Skeletal muscle tissue (tissue), 4 donors: Measurements from ENCODE around the gene CATSPERD. TPM values are rescaled to one million over a fixed set of nuclear protein-coding genes. Genes with fewer than 3 reads are reported as not detected.
A peak's percentile ranks its signal among the peaks of the same experiment; 100 is the strongest.

Source experiments
- H3K27ac ChIP-seq: one replicate; pipeline ENCODE4 v1.7.0; 2013; ENCODE audit warnings: mild to moderate bottlenecking, low read depth, low read length, inconsistent platforms
- H3K27me3 ChIP-seq, 3 donors: one replicate each; pipeline ENCODE4 v1.7.0; 2013; ENCODE audit warnings: low read length in 3 of 3; ENCODE audit not compliant: control insufficient read depth in 3 of 3, insufficient read depth in 3 of 3
- H3K36me3 ChIP-seq, 3 donors: one replicate each; pipeline ENCODE4 v1.7.0; 2013; ENCODE audit warnings: low read length in 3 of 3; ENCODE audit not compliant: control insufficient read depth in 3 of 3, insufficient read depth in 3 of 3
- H3K4me1 ChIP-seq, 3 donors: one replicate each; pipeline ENCODE4 v1.7.0; 2013; ENCODE audit warnings: low read length in 3 of 3, mild to moderate bottlenecking in 3 of 3; ENCODE audit not compliant: control insufficient read depth in 3 of 3, insufficient read depth in 3 of 3
- H3K4me3 ChIP-seq, 3 donors: one replicate each; pipeline ENCODE4 v1.7.0; 2013; ENCODE audit warnings: low read length in 3 of 3
- H3K9ac ChIP-seq, 3 donors: one replicate each; pipeline ENCODE4 v1.7.0; 2013; ENCODE audit warnings: low read length in 3 of 3, mild to moderate bottlenecking in 3 of 3, moderate library complexity in 2 of 3, low read depth in 1 of 3
- H3K9me3 ChIP-seq, 3 donors: one replicate each; pipeline ENCODE4 v1.7.0; 2013; ENCODE audit warnings: low read length in 3 of 3; ENCODE audit not compliant: control insufficient read depth in 3 of 3
- total RNA-seq: library from RNA; depleted of rRNA; stranded (reverse); fragments of >200 nt; gene quantifications from one replicate; pipeline ENCODE4 v1.2.3, GENCODE V29; 2014
- donor health status: Osteomylitis.

The CATSPERD gene
- total RNA-seq, 1 donor from 2014 or later = not detected

DNA sequence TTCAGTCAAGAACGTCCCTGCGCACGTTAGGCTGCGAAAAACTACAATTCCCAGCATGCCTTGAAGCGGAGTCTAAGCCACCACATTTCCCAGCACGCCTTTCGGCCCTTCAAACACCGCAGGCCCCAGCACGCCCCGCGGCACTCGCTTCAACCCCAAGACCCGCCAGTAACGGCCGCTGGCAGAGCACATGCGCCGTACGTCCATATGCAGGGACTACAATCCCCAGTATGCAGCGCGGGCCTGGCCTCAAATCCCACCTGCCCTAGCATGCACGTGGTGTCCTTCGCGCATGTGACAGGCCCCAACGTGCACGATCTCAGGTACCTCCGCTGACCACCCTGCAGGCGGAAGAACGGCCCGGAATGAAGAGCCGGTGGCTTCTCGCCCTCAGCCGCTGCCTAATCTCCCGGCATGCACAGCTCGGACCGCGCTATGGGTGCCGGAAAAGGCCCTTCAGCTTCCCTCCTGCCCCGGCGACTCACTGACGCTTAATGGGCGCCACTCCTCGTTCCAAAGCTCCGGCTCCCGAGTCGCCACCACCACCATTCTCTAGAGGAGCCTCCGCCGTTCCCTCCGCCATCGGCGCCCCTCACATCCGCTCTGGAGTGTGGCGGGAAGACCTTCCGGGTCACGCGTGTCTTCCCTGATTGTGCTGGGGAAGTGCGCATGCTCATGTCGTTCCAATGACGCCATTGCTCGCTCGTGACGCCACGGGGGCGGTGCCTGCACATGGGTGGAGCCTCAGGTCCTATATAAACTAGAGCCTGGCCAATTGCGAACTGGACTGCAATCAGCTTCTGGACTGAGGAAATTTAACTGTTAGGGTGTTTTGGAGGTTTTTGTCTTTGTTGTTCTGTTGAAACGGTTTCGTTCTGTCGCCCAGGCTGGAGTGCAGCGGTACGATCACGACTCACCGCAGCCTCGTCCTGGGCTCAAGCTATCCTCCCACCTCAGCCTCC is 70.4 kb downstream of the CATSPERD start, which contains the start of gene DUS3L:
Gene DUS3L (minus strand): TSS at position 605 of the 962 bp plus-strand sequence. CDS start 22 bp downstream, at position 583.
- Histone ChIP-seq H3K36me3 (peaks cover 38 to 41% (median 39%) of the 10 kb centered on the region in 3 donors), H3K4me1 (peaks cover 7 to 12% (median 7%) of the 10 kb centered on the region in 3 donors), H3K4me3 (peak within 1 kb of the TSS; percentile 98 to 99 (median 98)), H3K27ac (peak within 1 kb of the TSS; percentile 99), H3K9ac (peak within 1 kb of the TSS; percentile 96 to 98 (median 98)), H3K27me3 (peaks cover 0 to 4% (median 0%) of the 10 kb centered on the region in 3 donors), H3K9me3 (peaks cover 0 to 3% (median 0%) of the 10 kb centered on the region in 3 donors)

DNA sequence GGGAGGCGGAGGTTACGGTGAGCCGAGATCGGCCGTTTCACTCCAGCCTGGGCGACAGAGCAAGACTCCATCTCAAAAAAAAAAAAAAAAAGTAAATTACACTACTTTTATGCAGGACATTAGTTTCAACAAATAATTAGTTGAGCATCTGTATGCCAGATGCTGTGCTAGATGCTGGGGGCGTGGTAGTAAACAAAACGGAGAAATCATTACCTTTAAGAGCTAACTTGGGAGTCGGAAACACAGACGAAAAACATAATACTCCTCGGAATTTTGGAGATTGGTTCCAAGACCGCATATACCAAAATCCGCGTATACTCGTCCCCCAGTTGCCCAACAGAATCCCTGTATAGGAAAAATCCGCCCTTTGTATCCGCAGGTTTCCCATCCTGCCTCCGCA is 71.8 kb downstream of the CATSPERD start:
- no peak overlapping the region for H3K4me3 ChIP-seq
- H3K9me3 ChIP-seq = peaks cover 0 to 3% (median 0%) of the 10 kb centered on the region in 3 donors
- H3K27ac ChIP-seq = no peak overlapping the region
- H3K27me3 ChIP-seq = peaks cover 0 to 4% (median 0%) of the 10 kb centered on the region in 3 donors
- H3K36me3 ChIP-seq = peaks cover 25 to 27% (median 25%) of the 10 kb centered on the region in 3 donors
- H3K4me1 ChIP-seq = peaks cover 7 to 12% (median 7%) of the 10 kb centered on the region in 3 donors
- H3K9ac ChIP-seq = no peak overlapping the region

DNA sequence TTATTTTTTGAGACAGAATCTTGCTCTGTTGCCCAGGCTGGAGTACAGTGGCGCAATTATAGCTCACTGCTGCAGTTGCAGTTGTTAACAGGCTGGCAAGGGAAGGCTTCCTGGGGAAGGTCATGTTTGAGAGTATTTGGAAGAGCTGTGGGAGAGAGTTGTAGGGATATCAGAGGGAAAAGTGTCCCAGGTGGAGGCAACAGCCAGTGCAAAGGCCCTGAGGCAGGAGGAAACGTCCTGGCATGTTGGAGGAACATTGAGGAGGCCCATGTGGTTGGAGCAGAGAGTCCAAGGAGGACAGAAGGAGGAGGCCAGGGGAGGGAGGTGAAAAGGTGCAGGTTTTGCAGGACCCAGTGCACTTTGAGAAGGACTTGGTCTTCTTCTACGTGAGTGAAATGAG is 72.8 kb downstream of the CATSPERD start:
- Histone ChIP-seq H3K27me3 (peaks cover 0 to 8% (median 4%) of the 10 kb centered on the region in 3 donors), H3K4me1 (peaks cover 7 to 12% (median 7%) of the 10 kb centered on the region in 3 donors), H3K9me3 (peaks cover 0 to 3% (median 0%) of the 10 kb centered on the region in 3 donors), H3K4me3 (no peak overlapping the region), H3K9ac (no peak overlapping the region), H3K36me3 (peaks cover 15 to 17% (median 16%) of the 10 kb centered on the region in 3 donors), H3K27ac (no peak overlapping the region)

DNA sequence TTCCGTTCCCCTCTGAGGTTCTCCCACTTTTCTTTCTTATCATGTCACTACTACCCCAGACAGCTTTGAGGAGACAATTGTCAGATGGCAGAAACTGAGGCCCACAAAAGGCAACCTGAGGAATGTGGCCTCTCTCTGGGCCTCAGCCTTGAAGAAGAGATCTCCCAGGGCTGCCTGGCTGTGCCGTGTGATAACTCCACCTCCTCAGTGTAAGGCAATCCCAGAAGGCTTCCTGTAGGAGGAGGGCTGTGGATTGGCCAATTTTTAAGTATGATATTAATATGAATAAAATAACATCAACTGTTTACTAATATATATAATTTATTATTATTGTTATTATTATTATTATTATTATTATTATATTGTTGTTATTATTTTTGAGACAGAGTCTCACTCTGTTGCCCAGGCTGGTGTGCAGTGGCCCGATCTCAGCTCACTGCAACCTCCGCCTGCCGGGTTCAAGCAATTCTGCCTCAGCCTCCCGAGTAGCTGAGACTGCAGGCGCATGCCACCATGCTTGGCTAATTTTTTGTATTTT is 75.0 kb downstream of the CATSPERD start:
- H3K9me3 ChIP-seq = peaks cover 0 to 3% (median 0%) of the 10 kb centered on the region in 3 donors
- H3K4me3 ChIP-seq = no peak overlapping the region
- H3K4me1 ChIP-seq = peaks cover 0 to 4% (median under 1%) of the 10 kb centered on the region in 3 donors
- H3K9ac ChIP-seq = no peak overlapping the region
- peaks cover 0 to 2% (median 0%) of the 10 kb centered on the region in 3 donors for H3K36me3 ChIP-seq
- no peak overlapping the region for H3K27ac ChIP-seq
- H3K27me3 ChIP-seq = peaks cover 3 to 22% (median 17%) of the 10 kb centered on the region in 3 donors

DNA sequence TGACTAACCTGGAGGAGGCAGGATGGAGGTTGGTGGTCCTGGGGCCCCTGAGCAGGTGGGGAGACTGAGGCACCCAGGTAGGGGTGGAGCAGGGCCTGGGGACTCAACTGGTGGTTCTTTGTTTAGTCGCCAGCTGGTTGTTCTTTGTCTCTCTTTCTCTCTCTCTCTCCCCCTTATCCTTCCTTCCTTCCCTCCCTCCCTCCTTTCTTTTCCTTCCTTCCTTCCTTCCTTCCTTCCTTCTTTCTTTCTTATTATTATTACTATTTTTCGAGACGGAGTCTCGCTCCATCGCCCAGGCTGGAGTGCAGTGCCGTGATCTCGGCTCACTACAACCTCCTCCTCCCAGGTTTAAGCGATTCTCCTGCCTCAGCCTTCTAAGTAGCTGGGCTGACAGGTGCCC is 77.8 kb downstream of the CATSPERD start:
- no peak overlapping the region for H3K27ac ChIP-seq
- no peaks in the 10 kb centered on the region for H3K36me3 ChIP-seq
- H3K4me1 ChIP-seq = peaks cover 0 to under 1% (median 0%) of the 10 kb centered on the region in 3 donors
- H3K4me3 ChIP-seq = no peak overlapping the region
- no peaks in the 10 kb centered on the region for H3K9me3 ChIP-seq
- H3K9ac ChIP-seq = no peak overlapping the region
- H3K27me3 ChIP-seq = peaks cover 21 to 49% (median 41%) of the 10 kb centered on the region in 3 donors

DNA sequence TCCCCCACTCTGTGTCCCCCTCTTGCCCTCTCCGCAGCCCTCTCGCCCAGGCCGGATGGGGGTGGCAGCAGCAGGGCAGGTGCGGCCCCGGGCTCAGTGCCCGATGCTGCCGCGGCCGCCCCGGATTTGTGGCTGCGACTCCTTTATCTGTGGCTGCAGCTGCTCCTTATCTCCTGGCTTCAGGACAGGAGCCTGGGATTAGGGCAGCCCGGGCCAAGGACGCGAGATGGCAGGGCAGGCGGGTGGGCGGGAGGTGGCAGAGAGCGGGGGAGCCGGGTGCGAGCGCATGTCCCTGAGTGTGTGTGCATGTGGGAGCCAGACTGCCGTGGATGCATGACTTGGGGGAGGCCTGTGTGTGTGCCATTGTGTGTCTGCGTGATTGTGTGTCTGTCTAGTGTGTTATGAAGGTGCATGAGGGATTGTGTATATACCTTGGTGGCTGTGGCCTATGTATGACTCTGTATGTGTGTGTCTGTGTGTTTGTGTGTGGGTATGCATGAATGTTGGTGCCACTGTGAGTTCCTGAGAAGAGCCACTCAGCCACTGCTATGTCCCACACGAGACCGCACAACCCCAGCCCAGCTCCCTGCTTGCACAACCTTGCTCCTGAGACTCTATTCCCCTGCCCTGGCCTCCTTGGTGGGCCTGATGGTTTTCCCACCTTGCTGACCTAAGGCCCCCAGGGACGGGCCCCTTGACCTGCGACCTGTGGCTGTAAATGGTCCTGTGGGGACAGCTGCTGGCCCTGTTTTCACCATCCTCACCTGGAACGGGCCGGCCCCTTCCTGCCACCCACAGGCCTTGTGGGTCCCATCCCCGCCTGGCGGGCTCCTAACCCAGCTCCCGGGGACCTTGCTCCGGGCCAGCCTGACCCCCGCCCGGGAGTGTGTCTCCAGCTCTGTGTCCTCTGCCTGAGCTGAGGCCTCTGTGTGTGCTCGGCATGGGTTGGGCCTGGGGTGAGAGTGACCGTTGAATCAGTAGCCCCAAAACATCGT is 79.1 kb downstream of the CATSPERD start:
- H3K9me3 ChIP-seq = no peaks in the 10 kb centered on the region
- peaks cover 34 to 62% (median 53%) of the 10 kb centered on the region in 3 donors for H3K27me3 ChIP-seq
- no peak overlapping the region for H3K9ac ChIP-seq
- no peaks in the 10 kb centered on the region for H3K36me3 ChIP-seq
- H3K4me3 ChIP-seq = no peak overlapping the region
- no peak overlapping the region for H3K27ac ChIP-seq
- peaks cover 4 to 7% (median 5%) of the 10 kb centered on the region in 3 donors for H3K4me1 ChIP-seq

DNA sequence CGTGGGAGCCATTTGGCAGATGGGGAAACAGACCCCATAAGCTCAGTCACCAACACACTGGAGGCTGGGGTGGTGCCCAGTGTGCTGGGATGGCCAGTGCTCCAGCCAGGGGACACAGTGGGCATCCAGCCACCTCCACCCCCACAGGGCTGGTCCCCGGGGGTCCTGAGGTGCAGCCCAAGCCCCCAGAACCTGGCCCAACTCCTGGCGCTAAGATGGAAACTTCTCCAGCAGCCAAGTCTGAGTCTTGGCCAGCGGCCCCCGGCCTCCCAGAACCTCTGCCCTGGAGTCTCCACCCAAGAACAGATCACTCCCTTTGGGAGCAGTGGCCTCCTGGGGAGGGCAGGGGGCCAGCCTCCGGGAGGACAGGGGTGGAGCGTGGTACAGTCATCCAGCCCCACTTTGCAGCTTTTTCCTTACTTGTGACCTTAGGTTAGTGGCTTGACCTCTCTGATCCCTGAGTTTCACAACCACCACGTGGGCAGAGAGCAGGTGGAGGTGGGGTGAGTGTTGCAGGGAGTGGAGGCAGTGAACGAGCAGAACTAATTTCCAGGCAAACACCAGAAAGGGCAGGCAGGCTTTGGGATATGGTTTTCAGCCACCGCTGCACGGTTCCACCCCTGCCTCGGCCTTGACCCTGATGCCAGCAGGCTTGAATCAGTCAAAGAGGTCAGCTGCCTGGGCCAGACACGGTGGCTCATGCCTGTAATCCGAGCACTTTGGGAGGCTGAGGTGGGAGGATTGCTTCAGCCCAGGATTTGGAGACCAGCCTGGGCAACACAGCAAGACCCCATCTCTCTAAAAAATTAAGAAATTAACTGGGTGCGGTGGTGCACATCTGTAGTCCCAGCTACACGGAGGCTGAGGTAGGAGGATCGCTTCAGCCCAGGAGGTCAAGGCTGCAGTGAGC is 80.2 kb downstream of the CATSPERD start:
- Histone ChIP-seq H3K27ac (no peak overlapping the region), H3K27me3 (peaks cover 39 to 62% (median 56%) of the 10 kb centered on the region in 3 donors), H3K4me3 (no peak overlapping the region), H3K36me3 (no peaks in the 10 kb centered on the region), H3K9me3 (no peaks in the 10 kb centered on the region), H3K4me1 (peaks cover 4 to 7% (median 5%) of the 10 kb centered on the region in 3 donors), H3K9ac (no peak overlapping the region)

DNA sequence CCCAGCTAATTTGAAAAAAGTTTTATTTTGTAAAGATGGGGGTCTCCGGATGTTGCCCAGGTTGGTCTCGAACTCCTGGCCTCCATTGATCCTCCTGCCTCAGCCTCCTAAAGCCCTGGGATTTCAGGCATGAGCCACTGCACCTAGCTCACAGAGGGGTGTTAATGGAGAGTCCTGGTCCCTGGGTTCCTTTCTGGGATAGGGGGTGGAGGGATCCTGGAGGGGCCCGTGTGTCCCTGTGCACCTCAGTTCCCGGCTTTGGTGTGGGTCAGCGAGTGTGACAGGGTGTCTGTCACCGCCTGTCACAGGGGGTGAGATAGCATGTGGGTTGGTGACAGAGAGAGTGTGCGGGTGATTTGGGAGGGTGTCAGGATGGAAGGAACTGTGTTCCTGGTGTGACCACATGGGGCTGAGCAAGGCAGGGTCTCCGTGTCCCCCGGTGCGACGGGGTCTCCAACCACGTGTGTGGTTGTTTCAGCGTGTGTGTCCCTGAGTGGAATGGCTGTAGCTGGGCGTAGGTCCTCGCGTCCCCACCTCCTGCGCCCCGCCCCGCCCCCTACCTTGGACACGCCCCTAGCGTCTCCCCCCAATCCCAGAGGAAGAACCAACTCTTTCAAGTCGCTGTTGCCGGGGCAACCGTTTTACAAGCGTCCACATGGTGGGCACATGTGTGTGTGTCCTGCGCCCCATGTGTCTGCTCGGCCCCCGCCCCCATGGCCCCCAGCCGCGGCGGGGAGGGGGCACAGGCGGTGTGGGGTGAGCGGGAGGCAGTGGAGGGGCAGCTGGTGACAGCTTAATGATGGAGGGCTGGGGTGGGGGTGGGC is 81.6 kb downstream of the CATSPERD start:
- Histone ChIP-seq H3K27ac (no peak overlapping the region), H3K9ac (no peak overlapping the region), H3K27me3 (peaks cover 44 to 75% (median 67%) of the 10 kb centered on the region in 3 donors), H3K36me3 (no peaks in the 10 kb centered on the region), H3K4me3 (no peak overlapping the region), H3K4me1 (peaks cover 4 to 7% (median 5%) of the 10 kb centered on the region in 3 donors), H3K9me3 (no peaks in the 10 kb centered on the region)
